Fibroblast of mammary gland (primary cell): ENCODE data around the gene MAP7.

Source experiments
- DNase-seq: peaks from one replicate; pipeline ENCODE4 v3.0.0-alpha.2; 2010; ENCODE audit warnings: low read depth
- H3K4me3 ChIP-seq: 2 replicates; pipeline ENCODE4 v1.5.1; 2011; ENCODE audit warnings: low read depth, mild to moderate bottlenecking, low read length, moderate library complexity; ENCODE audit not compliant: control insufficient read depth
- TF ChIP-seq, protein P1 (sequence below): conservative IDR thresholded peaks from 2 replicates; pipeline ENCODE4 v1.5.1; 2011; ENCODE audit warnings: low read depth, low read length, inconsistent platforms; ENCODE audit not compliant: control insufficient read depth, insufficient read depth

Gene MAP7

GRCh38 chr6:136307351-136307750, 242.9 kb downstream of the MAP7 start:
- DNase-seq = no peak
- TF ChIP-seq, protein P1, sequence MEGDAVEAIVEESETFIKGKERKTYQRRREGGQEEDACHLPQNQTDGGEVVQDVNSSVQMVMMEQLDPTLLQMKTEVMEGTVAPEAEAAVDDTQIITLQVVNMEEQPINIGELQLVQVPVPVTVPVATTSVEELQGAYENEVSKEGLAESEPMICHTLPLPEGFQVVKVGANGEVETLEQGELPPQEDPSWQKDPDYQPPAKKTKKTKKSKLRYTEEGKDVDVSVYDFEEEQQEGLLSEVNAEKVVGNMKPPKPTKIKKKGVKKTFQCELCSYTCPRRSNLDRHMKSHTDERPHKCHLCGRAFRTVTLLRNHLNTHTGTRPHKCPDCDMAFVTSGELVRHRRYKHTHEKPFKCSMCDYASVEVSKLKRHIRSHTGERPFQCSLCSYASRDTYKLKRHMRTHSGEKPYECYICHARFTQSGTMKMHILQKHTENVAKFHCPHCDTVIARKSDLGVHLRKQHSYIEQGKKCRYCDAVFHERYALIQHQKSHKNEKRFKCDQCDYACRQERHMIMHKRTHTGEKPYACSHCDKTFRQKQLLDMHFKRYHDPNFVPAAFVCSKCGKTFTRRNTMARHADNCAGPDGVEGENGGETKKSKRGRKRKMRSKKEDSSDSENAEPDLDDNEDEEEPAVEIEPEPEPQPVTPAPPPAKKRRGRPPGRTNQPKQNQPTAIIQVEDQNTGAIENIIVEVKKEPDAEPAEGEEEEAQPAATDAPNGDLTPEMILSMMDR = no peak
- no peak overlapping the region for H3K4me3 ChIP-seq

DNA sequence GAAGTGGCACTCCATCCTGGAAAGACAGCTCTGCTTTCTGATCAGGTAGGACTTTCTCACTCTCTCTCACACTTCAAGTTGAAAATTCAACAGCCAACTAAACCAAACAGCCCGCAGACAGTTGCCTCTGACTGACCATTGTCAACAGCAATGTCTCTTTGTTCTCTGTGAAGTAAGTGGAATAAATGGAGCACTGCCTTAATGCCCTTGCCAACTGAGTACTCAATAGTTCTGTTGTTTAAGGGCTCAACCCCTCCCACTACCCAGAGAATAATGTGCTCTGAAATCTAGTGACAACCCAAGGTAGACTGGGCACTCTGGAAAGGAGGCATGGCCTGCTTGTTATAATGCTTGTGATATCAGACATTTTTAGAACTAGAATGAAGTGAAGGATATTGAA, 243.8 kb downstream of the MAP7 start:
- DNase-seq = no peak
- TF ChIP-seq, protein P1 = no peak
- no peak overlapping the region for H3K4me3 ChIP-seq

DNA sequence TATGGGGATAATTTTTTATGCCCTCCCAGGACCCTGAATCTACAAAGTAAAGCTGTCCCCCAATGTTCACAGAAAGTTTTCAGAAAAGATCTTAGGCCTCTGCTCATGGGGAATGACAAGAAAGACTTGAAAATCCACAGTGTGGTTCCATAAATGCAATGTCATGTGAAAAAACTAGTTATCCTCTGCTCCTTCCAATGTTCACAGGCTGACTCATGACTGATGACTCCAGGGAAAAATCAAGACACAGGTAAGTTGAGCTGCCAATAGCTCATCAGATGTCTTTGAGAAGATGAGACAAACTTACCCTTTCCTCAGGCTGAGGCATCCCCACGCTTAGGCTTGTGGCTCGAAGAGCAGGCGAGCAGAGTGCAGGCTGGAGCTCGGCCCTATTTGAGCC, 245.8 kb downstream of the MAP7 start:
- TF ChIP-seq, protein P1 = no peak
- H3K4me3 ChIP-seq = no peak overlapping the region
- DNase-seq = no peak

DNA sequence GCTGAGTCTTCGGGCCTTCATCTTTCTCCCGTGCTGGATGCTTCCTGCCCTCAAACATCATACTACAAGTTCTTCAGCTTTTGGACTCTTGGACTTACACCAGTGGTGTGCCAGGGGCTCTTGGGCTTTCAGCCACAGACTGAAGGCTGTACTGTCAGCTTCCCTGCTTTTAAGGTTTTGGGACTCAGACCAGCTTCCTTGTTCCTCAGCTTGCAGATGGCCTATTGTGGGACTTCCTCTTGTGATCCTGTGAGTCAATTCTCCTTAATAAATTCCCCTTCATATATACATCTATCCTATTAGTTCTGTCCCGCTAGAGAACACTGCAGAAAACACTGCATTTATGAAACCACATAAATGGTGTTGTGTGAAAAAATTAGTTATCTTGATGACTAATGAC, 246.7 kb downstream of the MAP7 start:
- DNase-seq = no peak
- H3K4me3 ChIP-seq = no peak overlapping the region
- TF ChIP-seq, protein P1 = no peak

GRCh38 chr6:136294621-136295020, 255.6 kb downstream of the MAP7 start:
- no peak overlapping the region for H3K4me3 ChIP-seq
- no peak for DNase-seq
- TF ChIP-seq, protein P1 = no peak
